Hematopoietic multipotent progenitor cell treated with erythropoietin and hydrocortisone succinate and interleukin-3 and kit ligand, for 6 days (in vitro differentiated cells): ENCODE measurements around the gene RTL10.
"Not testable (repeated sequence)": the region's sequence is repeated elsewhere in the genome, so short reads cannot be mapped to it uniquely, and the experiment has no call there.

Source experiments
- DNase-seq: peaks from one replicate; pipeline ENCODE4 v3.0.0-alpha.2; 2015

RTL10 gene

DNA sequence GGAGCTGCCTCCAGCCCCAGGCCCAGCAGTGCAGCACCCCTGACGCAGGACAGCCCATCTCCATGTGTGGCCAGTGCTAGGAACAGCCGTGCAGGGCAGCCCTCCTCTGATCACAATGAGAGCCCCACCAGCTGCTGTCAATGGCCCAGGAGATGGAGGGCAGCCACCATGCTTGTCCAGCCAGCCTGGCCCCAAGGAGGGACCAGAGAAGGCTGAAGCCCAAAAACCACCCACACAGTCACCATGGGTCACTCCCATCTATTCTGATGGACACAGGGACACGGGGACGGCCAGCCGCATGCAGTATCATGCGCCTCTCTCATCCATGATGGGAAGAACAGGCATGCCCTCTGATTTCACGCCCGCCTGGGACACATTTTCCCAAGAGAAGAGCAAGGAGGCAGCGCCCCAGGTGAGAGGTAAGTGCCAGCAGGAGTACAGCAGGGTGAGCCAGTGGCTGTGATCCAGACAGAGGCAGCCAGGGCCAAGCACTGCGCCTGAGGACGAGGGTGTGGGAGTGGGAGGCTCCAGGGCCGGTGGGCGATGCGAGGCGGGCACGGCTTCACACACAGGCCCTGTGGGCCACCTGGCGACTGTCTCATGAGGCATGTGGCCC lies 33.6 kb upstream of the RTL10 start:
- DNase-seq, result no peak

DNA sequence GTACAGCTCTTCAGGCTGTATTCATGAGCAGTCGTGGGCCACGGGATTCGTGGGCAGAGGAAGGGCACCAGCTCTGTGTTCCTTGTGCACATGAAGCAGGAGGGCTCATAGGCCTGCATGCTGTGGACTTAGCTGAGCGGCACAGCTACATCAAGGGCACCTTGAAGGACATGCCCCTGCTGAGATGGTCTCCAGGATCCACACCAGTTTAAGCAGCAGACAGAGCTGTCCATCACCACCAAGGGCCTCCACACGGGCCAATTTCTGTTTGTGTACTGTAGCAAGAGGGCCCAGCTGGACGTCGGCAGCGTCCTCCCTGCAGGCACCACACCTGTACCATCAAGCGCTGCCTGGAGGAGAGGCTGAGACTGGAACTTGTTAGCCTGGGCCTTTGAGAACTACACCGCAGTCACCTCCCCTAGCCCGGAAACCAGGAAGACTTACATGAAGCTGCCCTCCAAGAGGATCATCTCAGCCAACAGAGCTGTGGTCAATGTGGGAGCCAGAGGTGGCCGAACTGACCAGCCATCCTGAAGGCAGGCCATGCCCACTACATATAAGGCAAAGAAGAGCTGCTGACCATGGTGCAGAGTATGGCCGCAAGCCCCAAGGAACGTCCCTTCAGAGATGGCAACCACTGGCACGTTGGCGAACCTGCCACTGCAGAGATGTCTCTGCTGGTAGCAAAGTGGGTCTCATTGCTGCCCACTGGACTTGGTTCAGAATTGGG lies 32.7 kb upstream of the RTL10 start:
- no peak for DNase-seq

DNA sequence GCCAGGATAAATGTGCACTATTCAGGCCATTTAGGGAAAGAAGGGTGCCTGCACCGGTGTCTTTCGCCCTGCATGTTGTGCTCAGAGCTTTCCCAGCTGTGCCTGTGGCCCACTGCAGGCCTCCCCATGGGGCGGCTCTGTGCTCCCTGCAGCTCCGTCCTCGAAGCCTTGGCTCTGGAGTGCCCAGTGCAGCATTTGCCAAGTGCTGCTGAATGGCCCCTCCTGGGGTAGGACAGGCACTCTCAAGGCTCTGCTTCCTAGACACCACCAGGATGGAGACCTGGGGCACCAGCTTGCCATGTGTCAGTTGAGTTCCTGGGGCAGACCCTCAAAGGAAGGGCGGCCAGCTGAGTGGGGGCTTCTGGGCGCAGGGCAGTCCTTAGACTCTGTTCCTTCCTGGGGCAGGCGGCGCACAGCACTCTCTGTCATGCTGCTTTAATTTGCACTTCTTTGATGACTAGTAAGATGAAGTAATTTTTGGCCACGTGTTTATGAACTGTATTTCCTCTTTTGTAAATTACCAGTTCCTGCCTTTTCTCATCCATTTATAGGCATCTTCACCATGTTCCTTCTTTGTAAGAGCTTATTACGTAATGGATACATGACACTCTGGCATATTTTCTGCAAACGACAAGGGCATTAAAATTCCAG lies 32.1 kb upstream of the RTL10 start:
- peak; percentile 79 for DNase-seq

DNA sequence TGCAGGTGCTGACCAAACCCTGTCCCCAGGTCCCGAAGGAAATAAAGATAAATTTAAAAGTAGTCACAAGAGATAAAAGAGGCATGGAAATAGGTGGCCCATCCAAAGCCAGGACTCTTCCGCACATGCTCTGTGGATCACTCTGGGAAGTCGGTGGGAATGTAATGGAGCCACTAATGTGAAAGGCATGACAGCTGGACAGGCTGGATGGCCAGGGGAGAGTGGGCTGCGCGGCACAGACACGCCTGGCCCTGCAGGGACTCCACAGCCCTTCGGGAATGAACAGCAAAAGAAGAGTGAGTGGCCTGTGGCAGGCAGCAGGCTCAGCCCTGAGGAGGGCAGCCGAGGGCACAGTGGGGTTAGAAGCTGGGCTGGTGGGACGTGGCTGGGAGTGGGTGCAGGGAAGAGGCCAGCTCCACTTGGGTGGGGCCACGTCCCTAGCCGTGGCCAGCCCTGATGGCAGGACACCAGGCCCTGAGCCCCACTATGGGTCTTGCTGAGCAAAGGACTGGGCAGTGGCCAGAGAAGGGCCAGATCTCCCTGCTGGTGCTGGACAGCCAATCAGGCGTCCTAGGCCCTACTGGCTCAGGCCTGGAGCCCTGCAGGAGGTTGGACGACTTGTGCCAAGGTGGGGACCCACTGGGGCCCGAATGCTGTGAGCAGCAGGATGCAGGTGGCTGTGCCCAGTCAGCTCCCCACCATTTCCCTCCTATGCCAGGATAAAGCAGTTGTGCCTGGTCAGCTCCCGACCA lies 31.3 kb upstream of the RTL10 start:
- DNase-seq, result no peak

DNA sequence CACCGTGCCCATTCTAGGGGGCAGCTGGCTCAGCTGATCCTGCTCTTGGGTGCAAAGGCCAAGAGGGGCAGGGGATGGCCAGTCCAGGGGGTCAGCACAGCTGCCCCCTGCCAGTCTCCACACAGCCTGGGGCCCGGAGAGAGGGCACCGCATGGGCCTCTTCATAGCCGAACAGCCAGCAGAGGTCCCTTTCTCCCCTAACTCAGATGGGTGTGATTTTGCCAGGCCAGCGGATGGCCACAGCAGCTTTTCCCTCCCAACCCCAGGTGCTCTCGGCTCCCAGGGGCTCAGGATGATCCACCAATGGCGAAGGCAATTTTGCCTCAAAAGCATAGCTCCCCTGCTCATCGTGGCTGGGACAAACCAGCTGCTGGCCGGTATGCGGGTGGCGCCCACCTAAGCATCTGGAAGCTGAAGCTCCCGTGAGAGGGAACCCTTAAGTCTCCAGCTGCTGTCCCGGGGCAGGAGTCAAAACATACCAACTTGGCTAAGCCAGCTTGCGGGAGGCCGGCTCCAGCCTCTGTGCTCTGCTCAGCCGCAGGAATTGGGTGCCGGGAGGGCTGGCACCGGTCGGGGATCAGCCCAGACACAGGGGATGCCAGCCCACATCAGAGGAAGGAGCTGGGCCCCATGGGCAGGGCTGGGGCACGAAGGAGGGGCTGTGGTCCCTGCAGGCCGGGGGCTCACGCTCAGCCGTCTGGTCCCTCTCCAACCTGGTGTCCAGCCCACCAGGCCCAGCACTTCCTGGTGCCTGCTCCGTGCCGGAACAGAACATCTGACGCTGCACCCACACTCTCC lies 30.5 kb upstream of the RTL10 start:
- DNase-seq, result no peak

DNA sequence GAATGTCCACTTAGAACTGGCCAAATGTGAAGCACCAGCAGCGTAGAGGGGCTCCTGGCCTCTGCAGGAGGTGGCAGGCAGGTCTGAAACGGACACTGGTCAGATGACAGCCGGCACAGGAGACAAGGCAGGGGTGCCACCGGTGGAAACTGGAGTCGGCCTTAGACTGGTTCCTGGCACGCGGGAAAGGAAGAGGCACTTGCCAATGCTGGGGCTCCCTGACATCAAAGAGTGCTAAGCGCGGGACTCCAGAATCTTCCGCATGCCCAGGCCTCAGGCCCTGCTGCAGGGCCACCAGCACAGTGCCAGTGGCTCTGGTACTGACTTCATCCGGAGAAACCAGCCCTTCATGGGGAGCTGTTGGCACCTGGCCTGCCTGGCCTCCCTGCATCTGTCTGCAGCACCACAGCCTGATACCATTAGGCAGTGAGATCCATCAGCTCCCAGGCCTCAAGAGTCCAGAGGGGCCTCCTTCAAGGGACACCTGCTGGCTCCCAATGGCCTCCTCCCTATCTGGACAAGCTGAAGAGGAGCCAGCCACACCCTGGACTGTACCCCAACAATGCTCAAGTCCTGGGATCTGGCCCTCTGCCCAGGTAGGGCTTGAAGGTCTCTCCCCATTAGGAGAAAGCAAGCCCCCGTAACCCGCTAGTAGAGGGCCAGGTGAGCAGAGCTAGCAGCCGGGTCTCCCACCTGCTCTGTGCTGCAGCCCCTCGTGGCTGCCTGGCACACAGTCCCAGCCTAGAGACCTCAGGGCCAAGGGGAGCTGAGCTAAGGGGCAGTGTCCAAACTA lies 29.7 kb upstream of the RTL10 start:
- no peak for DNase-seq

DNA sequence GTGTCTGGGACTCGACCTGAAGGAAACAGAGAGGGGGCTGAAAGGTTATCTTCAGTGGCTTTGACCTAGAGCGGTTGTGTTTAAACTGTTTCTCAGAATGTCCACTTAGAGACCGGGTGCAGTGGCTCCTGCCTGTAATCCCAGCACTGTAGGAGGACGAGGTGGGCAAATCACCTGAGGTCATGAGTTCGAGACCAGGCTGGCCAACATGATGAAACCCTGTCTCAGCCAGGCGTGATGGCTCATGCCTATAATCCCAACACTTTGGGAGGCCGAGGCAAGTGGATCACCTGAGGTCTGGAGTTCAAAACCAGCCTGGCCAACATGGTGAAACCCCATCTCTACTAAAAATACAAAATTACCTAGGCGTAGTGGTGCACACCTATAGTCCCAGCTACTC lies 28.8 kb upstream of the RTL10 start:
- DNase-seq, result not testable (repeated sequence)

DNA sequence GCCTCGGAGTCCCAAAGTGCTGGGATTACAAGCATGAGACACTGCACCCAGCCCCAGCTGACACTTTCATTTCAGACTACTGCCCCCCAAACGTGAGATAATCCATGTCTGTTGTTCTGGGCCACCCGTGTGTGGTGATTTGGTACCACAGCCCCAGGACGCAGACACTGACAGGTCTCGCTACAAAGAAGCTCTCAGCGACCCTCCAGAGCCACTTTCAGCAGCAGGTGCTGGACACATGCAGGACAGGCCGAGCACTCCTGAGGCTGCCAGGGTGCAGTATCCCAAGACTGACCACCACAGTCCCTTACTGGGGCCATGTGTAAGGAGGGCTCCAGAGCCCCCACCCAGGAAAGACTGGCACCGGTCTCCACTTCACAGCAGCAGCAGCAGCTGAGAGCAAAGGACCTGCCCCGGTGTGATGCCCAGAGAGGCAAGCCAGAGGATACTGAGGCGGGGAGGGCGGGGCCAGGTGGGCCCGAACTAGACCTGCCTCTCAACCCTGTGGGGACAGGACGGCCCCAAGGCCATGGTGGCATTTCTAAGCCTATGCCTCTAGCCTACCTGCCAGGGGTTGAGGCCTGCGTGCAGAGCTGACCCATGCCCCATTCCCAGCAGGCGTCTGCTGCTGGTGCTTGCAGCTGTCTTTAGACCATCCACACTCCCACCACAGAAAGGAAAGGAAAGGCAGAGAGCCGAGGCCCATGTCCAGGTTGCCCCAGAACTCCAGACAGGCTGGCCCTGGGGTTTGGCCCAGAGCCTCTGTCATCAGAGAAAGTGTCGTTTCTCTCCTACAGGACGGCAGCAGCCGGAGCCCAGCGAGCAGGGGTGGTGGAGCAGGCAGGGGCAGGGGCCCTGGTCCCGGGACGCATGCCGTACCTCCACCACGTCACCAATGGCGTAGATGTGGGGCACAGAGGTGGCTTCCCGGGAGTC lies 28.0 kb upstream of the RTL10 start:
- no peak for DNase-seq

DNA sequence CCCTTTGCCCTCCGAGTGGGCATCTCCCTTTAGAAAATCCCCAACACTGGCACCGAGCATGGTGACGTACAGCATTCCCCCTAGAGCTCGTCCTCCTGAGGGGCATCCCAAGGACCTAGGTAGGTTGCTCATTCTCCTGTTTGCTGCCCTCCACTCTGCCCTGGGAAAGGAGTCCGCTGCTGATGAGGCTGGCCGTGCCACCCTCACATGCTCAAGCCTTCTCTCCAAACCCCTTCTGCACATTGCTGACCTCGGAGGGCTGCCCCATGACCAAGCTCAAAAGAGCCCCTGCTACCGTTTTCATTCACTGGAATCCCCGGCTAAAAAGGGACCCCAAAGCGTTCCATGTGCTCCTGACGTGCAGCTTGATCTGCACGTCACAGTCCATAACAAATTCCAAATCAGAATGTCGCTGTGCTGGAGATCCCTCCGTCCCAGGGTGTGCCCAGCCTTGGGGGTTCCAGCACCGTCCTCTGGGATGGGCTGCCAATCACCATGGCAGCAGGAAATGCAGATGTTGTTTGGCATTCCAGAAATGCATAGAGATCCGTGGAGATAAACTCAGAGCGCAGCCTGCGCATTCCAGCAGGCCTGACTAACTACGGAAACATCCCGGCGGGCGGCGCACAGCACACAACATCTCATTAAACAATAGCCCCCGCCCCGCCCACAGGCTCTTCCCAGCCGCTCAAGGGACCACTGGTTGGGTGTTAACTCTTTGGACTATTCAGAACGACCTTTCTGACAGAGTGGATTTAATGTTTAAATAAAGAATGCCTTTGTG lies 26.3 kb upstream of the RTL10 start:
- no peak for DNase-seq

DNA sequence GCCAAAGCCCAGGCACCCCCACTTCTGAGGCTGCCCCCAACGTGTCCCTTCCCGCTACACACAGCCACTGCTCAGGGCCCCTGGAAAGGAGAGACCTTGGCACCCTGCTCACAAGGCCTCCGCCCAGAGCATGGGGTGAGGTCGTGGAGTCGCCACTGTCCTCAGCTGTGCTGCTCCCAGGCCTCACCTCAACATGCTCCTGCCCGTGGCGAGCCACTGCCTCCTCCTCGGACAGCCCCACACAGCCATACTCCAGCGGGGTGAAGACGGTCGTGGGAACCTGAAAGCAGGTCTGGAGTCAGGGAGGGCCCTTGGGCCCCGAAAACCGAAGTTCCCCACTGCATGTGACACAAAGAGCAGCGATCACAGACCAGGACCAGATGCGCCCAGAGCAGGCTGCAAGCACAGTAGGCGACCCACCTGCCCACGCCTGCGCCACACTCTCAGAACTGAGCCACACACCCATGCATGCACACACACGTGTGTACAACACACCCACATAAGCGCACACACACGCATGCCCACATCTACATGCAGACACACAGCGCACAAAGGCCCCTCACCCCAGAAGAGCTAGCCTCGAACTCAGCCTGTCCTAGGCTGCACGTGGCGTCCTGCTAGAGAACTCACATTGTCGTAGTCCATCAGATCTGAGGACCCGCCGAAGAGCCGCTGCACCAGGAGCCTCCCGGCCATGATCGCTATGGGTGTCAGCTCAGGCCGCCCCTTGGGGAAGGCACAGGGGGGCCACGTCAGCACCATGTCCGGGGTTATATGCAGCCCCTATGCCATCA lies 25.5 kb upstream of the RTL10 start:
- no peak for DNase-seq

DNA sequence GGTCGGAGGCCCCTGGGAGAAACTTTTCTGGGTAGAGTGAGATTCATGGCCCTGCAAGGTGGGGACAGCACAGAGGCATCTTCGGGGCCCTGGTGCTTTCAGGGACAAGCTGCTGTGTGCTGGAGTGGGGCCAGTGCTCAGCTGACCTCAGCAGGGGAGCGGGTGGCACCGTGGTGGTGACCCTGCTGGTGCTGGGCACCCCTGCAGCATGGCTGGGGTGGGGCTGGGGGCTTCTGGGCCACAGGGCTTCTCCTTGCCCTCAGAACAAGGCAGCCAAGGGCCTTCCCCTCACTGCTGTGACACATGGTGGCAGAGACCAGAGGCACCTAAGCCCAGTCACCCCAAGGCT lies 24.9 kb upstream of the RTL10 start:
- DNase-seq, result no peak

DNA sequence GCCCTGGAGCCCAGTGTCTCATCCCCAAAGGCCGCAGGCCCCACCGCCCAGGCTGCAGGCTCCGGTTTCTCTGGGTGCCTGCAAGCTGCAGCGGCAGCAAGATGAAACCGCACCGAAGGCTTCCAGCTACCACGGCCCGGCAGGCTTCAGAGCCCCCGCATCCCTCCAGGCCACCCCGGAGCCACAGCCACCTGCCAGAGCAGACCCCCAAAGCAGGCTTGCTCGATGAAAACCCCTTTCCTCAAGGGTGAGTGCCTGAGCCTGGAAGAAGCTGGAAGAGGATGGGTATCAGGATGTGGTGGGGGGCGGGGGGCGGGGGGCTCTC lies 24.5 kb upstream of the RTL10 start:
- no peak for DNase-seq

DNA sequence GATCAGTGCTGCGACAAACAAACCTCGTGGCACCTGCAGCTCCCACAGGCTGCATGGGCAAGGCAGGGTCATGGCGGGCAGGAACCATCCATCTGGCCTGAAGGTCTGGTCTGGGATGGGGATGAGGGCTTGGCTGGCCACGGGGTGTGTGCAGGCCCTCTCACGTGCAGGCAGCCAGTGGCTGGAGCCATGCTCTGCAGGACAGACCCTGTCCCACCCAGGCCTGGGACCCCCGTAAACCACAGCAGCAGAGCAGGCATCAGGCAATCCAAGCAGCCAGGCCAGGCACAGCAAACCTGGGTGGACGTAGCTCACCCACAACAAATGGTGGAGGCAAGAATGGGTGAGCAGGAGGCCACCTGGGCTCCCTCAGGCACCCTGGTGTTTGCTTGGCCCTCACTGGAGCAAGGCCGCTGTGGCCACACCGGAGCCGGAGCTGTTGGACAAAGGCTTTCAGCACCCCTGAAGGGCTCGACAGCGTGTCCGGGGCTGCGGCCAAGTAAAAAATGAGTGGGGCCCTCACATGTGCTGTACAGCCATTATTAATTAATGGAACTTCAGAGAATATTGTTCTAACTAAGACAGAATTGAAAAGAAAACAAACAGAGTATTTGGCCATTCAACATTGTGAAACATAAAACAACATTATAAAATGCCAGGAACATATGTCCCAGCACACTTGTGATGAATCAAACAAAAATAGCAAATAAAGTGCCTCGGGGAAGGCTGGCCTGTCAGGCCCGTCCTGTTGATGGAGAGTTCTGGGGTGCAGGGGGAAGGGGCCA lies 24.0 kb upstream of the RTL10 start:
- no peak for DNase-seq

DNA sequence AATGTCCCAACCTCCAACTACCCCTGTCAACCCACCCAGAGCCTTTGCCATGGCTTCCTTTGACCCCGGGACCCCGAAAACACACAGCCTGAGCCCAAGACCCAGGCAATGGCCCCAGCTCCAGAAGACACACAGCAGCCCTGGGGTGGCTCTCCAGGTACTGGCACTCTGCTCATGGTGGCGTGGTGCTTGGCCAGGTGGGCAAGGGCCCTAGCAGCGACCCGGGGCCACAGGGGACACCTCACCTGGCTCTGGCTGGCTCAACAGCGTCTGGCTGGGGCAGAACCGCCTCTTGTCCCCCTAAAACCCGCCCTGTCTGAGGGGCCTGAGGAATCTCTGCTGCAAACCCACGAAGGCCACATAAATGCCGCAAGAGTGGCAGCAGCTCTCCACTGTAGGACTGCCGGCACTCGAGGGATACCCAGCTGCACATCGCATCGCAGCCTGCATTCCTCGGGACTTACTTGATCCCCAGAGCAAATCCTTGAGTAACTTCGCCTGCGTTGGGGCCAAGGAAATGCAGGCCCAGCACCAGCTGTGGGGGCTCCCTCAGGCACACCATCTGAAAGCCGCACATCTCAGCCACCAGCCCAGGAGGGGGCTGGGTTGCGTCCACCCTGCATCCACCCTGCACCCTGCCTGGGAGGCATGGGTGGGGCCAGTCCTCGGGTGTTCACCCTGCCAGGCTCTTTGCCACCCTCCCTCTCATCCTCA lies 23.1 kb upstream of the RTL10 start:
- no peak for DNase-seq

DNA sequence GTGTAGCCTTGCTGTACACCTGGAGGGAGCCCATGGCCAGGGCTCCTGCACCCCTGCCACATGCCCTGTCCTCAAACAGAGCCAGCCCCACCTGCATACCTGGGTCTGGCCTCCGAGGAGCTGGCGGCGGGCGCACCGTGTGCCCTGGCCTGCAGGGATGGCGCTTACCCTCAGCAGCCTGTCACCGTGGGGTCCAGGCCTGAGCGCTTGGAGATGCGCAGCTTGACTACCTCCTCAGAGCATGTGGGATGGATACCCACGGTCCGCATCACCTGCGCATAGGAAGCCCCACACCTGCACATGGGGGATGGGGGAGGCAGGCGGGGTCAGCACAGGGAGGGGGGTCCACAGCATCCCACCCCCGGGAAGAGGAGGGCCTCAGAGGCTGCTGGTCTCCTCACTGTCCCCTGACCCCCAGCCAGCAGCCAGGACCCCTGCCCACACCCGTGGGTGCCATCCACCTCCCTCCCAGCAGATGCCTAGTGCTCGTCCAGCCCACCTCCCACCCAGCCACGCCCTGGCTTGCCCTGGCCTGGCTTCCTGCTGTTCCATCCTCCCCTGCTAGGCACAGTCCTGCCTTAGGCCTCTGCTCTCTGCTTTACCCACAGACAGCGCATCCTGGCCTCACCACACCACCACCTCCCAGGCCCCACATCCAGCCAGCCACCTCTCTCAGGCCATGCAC lies 22.4 kb upstream of the RTL10 start:
- no peak for DNase-seq

DNA sequence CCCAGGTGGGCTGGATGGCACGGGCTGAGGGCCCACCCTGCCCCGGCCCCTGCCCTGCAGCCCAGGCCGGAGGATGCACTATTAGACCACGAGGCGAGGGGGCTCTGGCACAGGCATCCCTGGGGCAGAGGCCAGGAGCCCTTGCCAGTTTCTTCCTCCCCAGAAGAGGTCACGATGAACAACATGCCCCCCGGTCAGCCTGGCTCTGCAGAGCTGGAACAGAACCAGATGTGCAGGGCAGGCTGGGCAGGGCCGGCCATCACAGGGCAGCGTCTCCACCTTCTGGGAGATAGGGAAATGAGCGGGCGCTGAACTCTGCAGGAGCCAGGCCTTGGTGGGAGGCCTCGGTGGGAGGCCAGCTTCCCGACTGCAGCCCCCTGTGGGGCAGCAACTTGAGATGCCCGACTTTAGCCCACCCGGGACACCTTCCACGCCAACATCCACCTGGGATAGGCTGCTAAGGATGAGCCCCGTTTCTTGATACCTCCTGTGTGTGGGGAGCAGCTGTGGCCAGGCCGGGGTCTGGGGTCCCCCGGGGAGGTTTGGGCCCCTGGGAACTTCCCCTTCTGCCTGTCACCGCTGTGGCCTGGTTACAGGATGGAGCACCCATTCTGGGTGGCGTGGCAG lies 21.8 kb upstream of the RTL10 start:
- DNase-seq, result no peak
